Measurements from ENCODE around the gene OSBPL8. TPM values are rescaled to one million over a fixed set of nuclear protein-coding genes. Genes with fewer than 3 reads are reported as not detected.

The OSBPL8 gene
- total RNA-seq, 4 donors from 2014 or later: 15.5 to 241 (median 29.4) TPM

DNA sequence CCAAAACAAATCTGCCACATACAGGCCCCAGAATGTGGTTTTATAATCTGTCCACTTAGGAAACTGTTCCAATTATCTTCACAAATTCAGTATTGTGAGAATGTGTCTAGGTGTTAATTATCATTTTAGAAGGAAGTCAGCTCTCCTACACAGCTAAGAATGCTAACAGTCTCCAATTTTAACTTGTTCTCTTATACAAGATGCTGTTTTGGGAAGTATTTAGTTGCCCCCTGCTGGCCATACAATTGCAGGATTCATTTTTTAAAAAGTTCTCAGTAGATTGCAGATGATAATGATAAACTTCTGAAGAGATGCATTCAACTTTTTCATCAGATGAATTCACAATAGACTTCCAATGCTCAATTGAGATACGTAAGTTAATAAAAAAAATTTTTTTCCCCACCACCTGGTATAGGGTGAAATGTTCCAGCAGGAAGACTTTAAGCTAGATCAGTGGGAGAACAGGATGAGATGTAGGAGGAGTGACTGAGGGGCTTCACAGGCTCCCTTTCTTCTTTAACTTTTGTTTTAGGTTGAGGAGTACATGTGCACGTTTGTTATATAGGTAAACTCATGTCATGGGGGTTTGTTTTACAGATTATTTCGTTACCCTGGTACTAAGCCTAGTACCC lies 27.3 kb upstream of the OSBPL8 start:
- no peak overlapping the region for H3K27ac ChIP-seq
- in situ Hi-C loops (cut with MboI; ENCODE audit: low pct_ligation_motif_present in 1 of 4, low pct_unique_long_range_greater_than_20kb in 1 of 4, low sequenced_read_pairs in 3 of 4) (no loop called here), intact Hi-C loops (cut with DNase I; ENCODE audit: low total_unique reads) (no loop called here)
- no peaks in the 10 kb centered on the region for H3K36me3 ChIP-seq
- no peaks in the 10 kb centered on the region for H3K9me3 ChIP-seq
- H3K27me3 ChIP-seq: no peaks in the 10 kb centered on the region
- TF ChIP-seq, protein P1, sequence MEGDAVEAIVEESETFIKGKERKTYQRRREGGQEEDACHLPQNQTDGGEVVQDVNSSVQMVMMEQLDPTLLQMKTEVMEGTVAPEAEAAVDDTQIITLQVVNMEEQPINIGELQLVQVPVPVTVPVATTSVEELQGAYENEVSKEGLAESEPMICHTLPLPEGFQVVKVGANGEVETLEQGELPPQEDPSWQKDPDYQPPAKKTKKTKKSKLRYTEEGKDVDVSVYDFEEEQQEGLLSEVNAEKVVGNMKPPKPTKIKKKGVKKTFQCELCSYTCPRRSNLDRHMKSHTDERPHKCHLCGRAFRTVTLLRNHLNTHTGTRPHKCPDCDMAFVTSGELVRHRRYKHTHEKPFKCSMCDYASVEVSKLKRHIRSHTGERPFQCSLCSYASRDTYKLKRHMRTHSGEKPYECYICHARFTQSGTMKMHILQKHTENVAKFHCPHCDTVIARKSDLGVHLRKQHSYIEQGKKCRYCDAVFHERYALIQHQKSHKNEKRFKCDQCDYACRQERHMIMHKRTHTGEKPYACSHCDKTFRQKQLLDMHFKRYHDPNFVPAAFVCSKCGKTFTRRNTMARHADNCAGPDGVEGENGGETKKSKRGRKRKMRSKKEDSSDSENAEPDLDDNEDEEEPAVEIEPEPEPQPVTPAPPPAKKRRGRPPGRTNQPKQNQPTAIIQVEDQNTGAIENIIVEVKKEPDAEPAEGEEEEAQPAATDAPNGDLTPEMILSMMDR (IDR thresholded peaks at IDR 0.05): peak; percentile 45 to 63 (median 56)
- TF ChIP-seq POLR2AphosphoS5 (IDR thresholded peaks at IDR 0.05): no peak
- no peak for TF ChIP-seq EP300 (IDR thresholded peaks at IDR 0.05; ENCODE audit: low read depth)
- peak; percentile 13 for DNase-seq
- WGBS, 2 donors (ENCODE audit: low coverage in 1 of 2): 68 to 71% methylated on average over 2 to 3 of the region's 3 CpGs
- no peak overlapping the region for H3K4me3 ChIP-seq
- no peaks in the 10 kb centered on the region for H3K4me1 ChIP-seq

DNA sequence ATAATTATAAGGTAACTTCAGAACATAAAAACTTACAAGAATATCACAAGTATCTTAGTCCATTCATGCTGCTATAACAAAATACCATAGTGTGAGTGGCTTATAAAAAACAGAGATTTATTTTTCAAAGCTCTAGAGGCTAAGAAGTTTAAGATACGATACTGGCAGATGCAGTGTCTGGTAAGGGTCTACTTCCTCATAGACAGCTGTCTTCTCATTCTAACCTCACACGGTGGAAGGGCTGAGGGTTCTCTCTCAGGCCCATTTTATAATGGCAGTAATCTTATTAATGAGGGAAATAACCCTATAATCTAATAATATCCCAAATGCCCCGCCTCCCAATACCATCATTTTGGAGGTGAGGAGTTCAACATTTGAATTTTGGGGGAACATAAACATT lies 23.7 kb upstream of the OSBPL8 start:
- no peak overlapping the region for H3K27ac ChIP-seq
- in situ Hi-C loops (cut with MboI; ENCODE audit: low pct_ligation_motif_present in 1 of 4, low pct_unique_long_range_greater_than_20kb in 1 of 4, low sequenced_read_pairs in 3 of 4): no loop called here
- no peaks in the 10 kb centered on the region for H3K36me3 ChIP-seq
- DNase-seq: no peak
- no peaks in the 10 kb centered on the region for H3K9me3 ChIP-seq
- WGBS, 2 donors (ENCODE audit: low coverage in 1 of 2): 75% methylated on average over 3 of the region's 3 CpGs
- H3K4me1 ChIP-seq: no peaks in the 10 kb centered on the region
- H3K4me3 ChIP-seq: no peak overlapping the region
- no peak for TF ChIP-seq POLR2A (IDR thresholded peaks at IDR 0.05)
- TF ChIP-seq, protein P1 (IDR thresholded peaks at IDR 0.05): no peak
- TF ChIP-seq EP300 (IDR thresholded peaks at IDR 0.05; ENCODE audit: low read depth): no peak
- no peak for TF ChIP-seq POLR2AphosphoS5 (IDR thresholded peaks at IDR 0.05)
- intact Hi-C loops (cut with DNase I; ENCODE audit: low total_unique reads): no loop called here
- H3K27me3 ChIP-seq: no peaks in the 10 kb centered on the region

DNA sequence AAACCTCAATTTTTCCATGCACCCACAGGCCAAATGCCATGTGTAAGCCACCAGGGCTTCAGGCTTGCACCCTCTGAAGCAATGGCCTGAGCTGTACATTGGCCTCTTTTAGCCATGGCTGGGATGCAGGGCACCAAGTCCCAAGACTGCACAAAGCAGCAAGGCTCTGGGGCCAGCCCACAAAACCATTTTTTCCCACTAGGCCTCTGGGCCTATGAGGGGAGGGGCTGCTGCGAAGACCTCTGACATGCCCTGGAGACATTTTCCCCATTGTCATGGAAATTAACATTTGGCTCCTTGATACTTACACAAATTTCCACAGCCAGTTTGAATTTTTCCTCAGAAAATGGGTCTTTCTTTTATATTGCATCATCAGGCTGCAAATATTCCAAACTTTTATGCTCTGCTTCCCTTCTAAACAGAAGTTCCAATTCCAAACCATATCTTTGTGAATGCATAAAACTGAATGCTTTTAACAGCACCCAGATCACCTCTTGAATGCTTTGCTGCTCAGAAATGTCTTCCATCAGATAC lies 14.3 kb upstream of the OSBPL8 start:
- DNase-seq: no peak
- no peaks in the 10 kb centered on the region for H3K36me3 ChIP-seq
- H3K27ac ChIP-seq: no peak overlapping the region
- H3K4me1 ChIP-seq: no peaks in the 10 kb centered on the region
- in situ Hi-C loops (cut with MboI; ENCODE audit: low pct_ligation_motif_present in 1 of 4, low pct_unique_long_range_greater_than_20kb in 1 of 4, low sequenced_read_pairs in 3 of 4) (loop anchor here in 3 of 4 donors (25.0 kb wide), 2 partner anchors 112 to 487 kb away; partner anchors contain the start of gene NAP1L1 (in 2 of the 3)), intact Hi-C loops (cut with DNase I; ENCODE audit: low total_unique reads) (no loop called here)
- 85 to 100% methylated on average over 1 of the region's 1 CpG for WGBS, 2 donors (ENCODE audit: low coverage in 1 of 2)
- no peaks in the 10 kb centered on the region for H3K27me3 ChIP-seq
- TF ChIP-seq EP300 (IDR thresholded peaks at IDR 0.05; ENCODE audit: low read depth): no peak
- TF ChIP-seq POLR2A (IDR thresholded peaks at IDR 0.05): no peak
- TF ChIP-seq POLR2AphosphoS5 (IDR thresholded peaks at IDR 0.05): no peak
- TF ChIP-seq, protein P1 (IDR thresholded peaks at IDR 0.05): no peak
- H3K4me3 ChIP-seq: no peak overlapping the region
- H3K9me3 ChIP-seq: no peaks in the 10 kb centered on the region

DNA sequence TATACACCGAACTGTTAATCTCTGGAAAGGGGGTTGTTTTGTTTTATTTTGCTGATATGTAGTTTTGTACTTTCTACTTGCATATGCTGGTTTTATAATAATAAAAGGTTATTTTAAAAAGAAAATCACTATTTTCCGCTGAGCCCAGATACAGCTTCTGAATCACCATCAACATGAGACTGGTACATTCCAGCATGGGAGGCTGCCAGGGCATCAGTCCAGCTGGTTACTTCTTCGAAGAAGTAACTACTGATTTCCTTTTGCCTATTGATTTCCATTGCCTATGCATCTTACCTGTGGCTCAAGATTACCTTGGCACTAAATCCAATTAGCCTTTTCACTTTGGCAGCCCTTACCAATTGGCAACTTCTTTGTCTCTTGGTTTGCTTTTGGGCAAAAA lies 11.7 kb upstream of the OSBPL8 start:
- intact Hi-C loops (cut with DNase I; ENCODE audit: low total_unique reads) (no loop called here), in situ Hi-C loops (cut with MboI; ENCODE audit: low pct_ligation_motif_present in 1 of 4, low pct_unique_long_range_greater_than_20kb in 1 of 4, low sequenced_read_pairs in 3 of 4) (loop anchor here in 3 of 4 donors (25.0 kb wide), 2 partner anchors 109 to 484 kb away; partner anchors contain the start of gene NAP1L1 (in 2 of the 3))
- Histone ChIP-seq H3K9me3 (no peaks in the 10 kb centered on the region), H3K4me3 (no peak overlapping the region), H3K27me3 (no peaks in the 10 kb centered on the region), H3K27ac (no peak overlapping the region), H3K36me3 (no peaks in the 10 kb centered on the region), H3K4me1 (no peaks in the 10 kb centered on the region)
- TF ChIP-seq EP300 (IDR thresholded peaks at IDR 0.05; ENCODE audit: low read depth) (no peak), POLR2AphosphoS5 (IDR thresholded peaks at IDR 0.05) (no peak), POLR2A (IDR thresholded peaks at IDR 0.05) (no peak)
- TF ChIP-seq, protein P1 (IDR thresholded peaks at IDR 0.05): no peak
- WGBS, 2 donors (ENCODE audit: low coverage in 1 of 2): 83 to 90% methylated on average over 3 of the region's 3 CpGs
- DNase-seq: no peak

All from transverse colon (tissue), 4 donors.